GM23338 (cell line): ENCODE data around the gene SNRNP27. TPM values are rescaled to one million over a fixed set of nuclear protein-coding genes. Genes with fewer than 3 reads are reported as not detected.
A peak's percentile ranks its signal among the peaks of the same experiment; 100 is the strongest.

ENCODE experiments used
- ATAC-seq: fragments of 200-7000 bp; cut with Tn5 transposase; 3 replicates; pipeline ENCODE4 v1.9.1; 2020
- DNase-seq: peaks from one replicate; pipeline ENCODE4 v3.0.0-alpha.2; 2015; ENCODE audit warnings: low spot score
- H2AFZ ChIP-seq: fragments of 200-600 bp; sonication (generic); 2 replicates; pipeline ENCODE4 v1.8.0; 2016; ENCODE audit warnings: antibody characterized with exemption, mild to moderate bottlenecking, moderate library complexity
- H3F3A ChIP-seq: fragments of 200-600 bp; sonication (generic); replicated peaks from 2 replicates; pipeline ENCODE4 v1.8.0; 2017; ENCODE audit warnings: antibody characterized with exemption, mixed run types, low read depth
- H3K27ac ChIP-seq: fragments of 200-600 bp; sonication (generic); 2 replicates; pipeline ENCODE4 v1.6.1; 2016; ENCODE audit warnings: low read depth
- H3K27me3 ChIP-seq: fragments of 200-600 bp; sonication (generic); 2 replicates; pipeline ENCODE4 v1.8.0; 2016; ENCODE audit warnings: mild to moderate bottlenecking, mixed run types, moderate library complexity; ENCODE audit not compliant: insufficient read depth
- H3K36me3 ChIP-seq: fragments of 200-600 bp; sonication (generic); 2 replicates; pipeline ENCODE4 v1.8.0; 2016; ENCODE audit warnings: mild to moderate bottlenecking; ENCODE audit not compliant: insufficient read depth
- H3K4me1 ChIP-seq: fragments of 200-600 bp; sonication (generic); 2 replicates; pipeline ENCODE4 v1.8.0; 2016; ENCODE audit warnings: mild to moderate bottlenecking, moderate library complexity; ENCODE audit not compliant: insufficient read depth
- H3K4me2 ChIP-seq: fragments of 200-600 bp; sonication (generic); 2 replicates; pipeline ENCODE4 v1.7.1; 2017; ENCODE audit warnings: mixed run types
- H3K4me3 ChIP-seq: fragments of 200-600 bp; sonication (generic); 2 replicates; pipeline ENCODE4 v1.6.1; 2016; ENCODE audit warnings: mixed run types
- H3K79me2 ChIP-seq: fragments of 200-600 bp; sonication (generic); replicated peaks from 2 replicates; pipeline ENCODE4 v1.8.0; 2017; ENCODE audit warnings: mild to moderate bottlenecking; ENCODE audit not compliant: insufficient read depth
- H3K9me2 ChIP-seq: fragments of 200-600 bp; sonication (generic); 2 replicates; pipeline ENCODE4 v1.8.0; 2017; ENCODE audit not compliant: insufficient read depth
- H4K20me1 ChIP-seq: fragments of 200-600 bp; sonication (generic); replicated peaks from 2 replicates; pipeline ENCODE4 v1.8.0; 2017; ENCODE audit warnings: mild to moderate bottlenecking; ENCODE audit not compliant: insufficient read depth
- H3K27ac Mint-ChIP-seq: 2 replicates; pipeline ENCODE4 v1.8.0; 2020; ENCODE audit warnings: inconsistent platforms, mild to moderate bottlenecking, moderate library complexity, mixed read lengths
- H3K27me3 Mint-ChIP-seq: 3 replicates; pipeline ENCODE4 v1.8.0; 2022; ENCODE audit warnings: low read depth, mild to moderate bottlenecking, moderate library complexity, mixed read lengths, inconsistent platforms; ENCODE audit not compliant: insufficient read depth, poor library complexity
- H3K36me3 Mint-ChIP-seq: 3 replicates; pipeline ENCODE4 v1.8.0; 2021; ENCODE audit warnings: low read depth, mild to moderate bottlenecking, inconsistent platforms, moderate library complexity, mixed read lengths
- H3K4me1 Mint-ChIP-seq: 3 replicates; pipeline ENCODE4 v1.8.0; 2020; ENCODE audit warnings: mild to moderate bottlenecking, inconsistent platforms, mixed read lengths
- H3K4me3 Mint-ChIP-seq: 3 replicates; pipeline ENCODE4 v1.8.0; 2021; ENCODE audit warnings: moderate library complexity, mild to moderate bottlenecking, inconsistent platforms, mixed read lengths
- H3K9me3 Mint-ChIP-seq: 3 replicates; pipeline ENCODE4 v1.8.0; 2020; ENCODE audit warnings: moderate library complexity, mild to moderate bottlenecking, inconsistent platforms, mixed read lengths
- CTCF ChIP-seq, 2 experiments: fragments of 200-600 bp in 1 of 2; sonication (generic) in 1 of 2; conservative IDR thresholded peaks; 2 replicates each; pipeline versions ENCODE4 v1.5.1 to v1.6.1; 2016 to 2017; ENCODE audit warnings: antibody characterized with exemption in 2 of 2, low read depth in 2 of 2, mild to moderate bottlenecking in 2 of 2, moderate library complexity in 1 of 2
- ETS1 ChIP-seq: IDR thresholded peaks from 2 replicates; pipeline ENCODE4 v1.6.1; 2016; ENCODE audit warnings: antibody characterized with exemption
- EZH2 ChIP-seq: fragments of 200-600 bp; sonication (generic); IDR thresholded peaks from one replicate; pipeline ENCODE4 v1.8.0; 2017; ENCODE audit warnings: antibody characterized with exemption, mild to moderate bottlenecking, low read depth; ENCODE audit not compliant: unreplicated experiment
- EZH2phosphoT487 ChIP-seq: fragments of 200-600 bp; sonication (generic); IDR thresholded peaks from one replicate; pipeline ENCODE4 v1.8.1; 2018; ENCODE audit warnings: antibody characterized with exemption; ENCODE audit not compliant: unreplicated experiment
- JUNB ChIP-seq: IDR thresholded peaks from one replicate; pipeline ENCODE4 v1.6.1; 2016; ENCODE audit warnings: antibody characterized with exemption; ENCODE audit not compliant: unreplicated experiment
- POLR2AphosphoS5 ChIP-seq: IDR thresholded peaks from 2 replicates; pipeline ENCODE4 v1.6.1; 2016; ENCODE audit warnings: antibody characterized with exemption, low read depth
- REST ChIP-seq: IDR thresholded peaks from one replicate; pipeline ENCODE4 v1.6.1; 2018; ENCODE audit warnings: antibody characterized with exemption; ENCODE audit not compliant: unreplicated experiment
- polyA plus RNA-seq: library from polyadenylated mRNA; unstranded; fragments of >200 nt; fragmentation: Nextera tagmentation; extraction: Ambion mirVana; gene quantifications from 2 replicates; pipeline ENCODE4 v1.2.1, GENCODE V29; 2016
- total RNA-seq: library from RNA; depleted of rRNA; stranded (reverse); fragments of >200 nt; shearing (Covaris generic); gene quantifications from 2 replicates; pipeline ENCODE4 v1.2.3, GENCODE V29; 2014

SNRNP27 gene
- total and polyA plus RNA-seq, 2 experiments from 2014 or later: 54.3 to 133 TPM

GRCh38 chr2:69907216-69907615 lies 13.5 kb downstream of the SNRNP27 start:
- no peak overlapping the region for H3K4me3 Mint-ChIP-seq
- H3K9me3 Mint-ChIP-seq: no peaks in the 10 kb centered on the region
- no peak overlapping the region for H3K27ac Mint-ChIP-seq
- Histone ChIP-seq H4K20me1 (no peaks in the 10 kb centered on the region), H3K4me3 (no peak overlapping the region), H3K27me3 (no peaks in the 10 kb centered on the region), H3K79me2 (no peaks in the 10 kb centered on the region), H3K4me2 (no peak overlapping the region), H2AFZ (no peak overlapping the region), H3K27ac (no peak overlapping the region), H3K9me2 (no peaks in the 10 kb centered on the region), H3K36me3 (peaks cover 17% of the 10 kb centered on the region; the same call in 1 of the 2 replicates), H3F3A (no peaks in the 10 kb centered on the region), H3K4me1 (no peaks in the 10 kb centered on the region)
- no peaks in the 10 kb centered on the region for H3K4me1 Mint-ChIP-seq
- peaks cover 21% of the 10 kb centered on the region for H3K36me3 Mint-ChIP-seq
- no peak for DNase-seq
- no peak for ATAC-seq
- TF ChIP-seq EZH2 (no peak), EZH2phosphoT487 (no peak)
- H3K27me3 Mint-ChIP-seq: peaks cover 1% of the 10 kb centered on the region

GRCh38 chr2:69911985-69912563 lies 18.3 kb downstream of the SNRNP27 start:
- Histone ChIP-seq H2AFZ (no peak overlapping the region), H3K4me2 (no peak overlapping the region), H3F3A (no peaks in the 10 kb centered on the region), H3K27ac (no peak overlapping the region), H3K79me2 (no peaks in the 10 kb centered on the region), H3K36me3 (no peaks in the 10 kb centered on the region), H3K9me2 (no peaks in the 10 kb centered on the region), H3K4me1 (no peaks in the 10 kb centered on the region), H3K27me3 (no peaks in the 10 kb centered on the region), H3K4me3 (no peak overlapping the region), H4K20me1 (no peaks in the 10 kb centered on the region)
- no peak overlapping the region for H3K27ac Mint-ChIP-seq
- peaks cover 6% of the 10 kb centered on the region for H3K27me3 Mint-ChIP-seq
- H3K36me3 Mint-ChIP-seq: peaks cover 10% of the 10 kb centered on the region; the same call in 1 of the 3 replicates
- 0 out of 3 replicates have a peak, but pooled peaks cover 6% of the 10 kb centered on the region for H3K4me1 Mint-ChIP-seq
- TF ChIP-seq JUNB (no peak), POLR2AphosphoS5 (no peak), CTCF (conservative IDR thresholded peaks at IDR 0.05; ENCODE audit: low read depth in 2 of 2) (peak; percentile 68 to 87), REST (no peak), EZH2 (no peak), ETS1 (no peak)
- ATAC-seq (no peak), DNase-seq (peak; percentile 77)
- no peak overlapping the region for H3K4me3 Mint-ChIP-seq
- no peaks in the 10 kb centered on the region for H3K9me3 Mint-ChIP-seq
